GM18519 (cell line): ENCODE results near the gene TMEM125.

ENCODE experiments used
- ATAC-seq: cut with Tn5 transposase; IDR thresholded peaks from one replicate; pipeline ENCODE4 v1.9.1; 2021; ENCODE audit warnings: mild to moderate bottlenecking, moderate library complexity; ENCODE audit not compliant: unreplicated experiment, low FRiP score

The TMEM125 gene

GRCh38 chr1:43306688-43307457 lies 37.1 kb downstream of the TMEM125 start:
- no peak for ATAC-seq

GRCh38 chr1:43307458-43308158 lies 37.8 kb downstream of the TMEM125 start:
- no peak for ATAC-seq

GRCh38 chr1:43308635-43309404 lies 39.0 kb downstream of the TMEM125 start:
- no peak for ATAC-seq

- ATAC-seq: no peak
Measured at GRCh38 chr1:43309405-43310025, 39.7 kb downstream of the TMEM125 start.

GRCh38 chr1:43311521-43311920 lies 41.7 kb downstream of the TMEM125 start:
- ATAC-seq: no peak

GRCh38 chr1:43312212-43312623 lies 42.4 kb downstream of the TMEM125 start:
- no peak for ATAC-seq

GRCh38 chr1:43312663-43313515 lies 43.1 kb downstream of the TMEM125 start:
- no peak for ATAC-seq

GRCh38 chr1:43313771-43314170 lies 44.0 kb downstream of the TMEM125 start:
- ATAC-seq: no peak

- no peak for ATAC-seq
Measured at GRCh38 chr1:43314233-43314632, 44.5 kb downstream of the TMEM125 start.

GRCh38 chr1:43315481-43315880 lies 45.7 kb downstream of the TMEM125 start:
- ATAC-seq: no peak

GRCh38 chr1:43315963-43316737 lies 46.4 kb downstream of the TMEM125 start:
- no peak for ATAC-seq

- ATAC-seq: no peak
Measured at GRCh38 chr1:43316738-43317520, 47.1 kb downstream of the TMEM125 start.

GRCh38 chr1:43317817-43318471 lies 48.2 kb downstream of the TMEM125 start:
- no peak for ATAC-seq

- ATAC-seq: no peak
Measured at GRCh38 chr1:43318831-43319230, 49.0 kb downstream of the TMEM125 start.

GRCh38 chr1:43319288-43319687 lies 49.5 kb downstream of the TMEM125 start:
- ATAC-seq: no peak

- ATAC-seq: no peak
Measured at GRCh38 chr1:43319766-43320165, 50.0 kb downstream of the TMEM125 start.

- no peak for ATAC-seq
Measured at GRCh38 chr1:43321331-43321891, 51.6 kb downstream of the TMEM125 start.

GRCh38 chr1:43322506-43322905 lies 52.7 kb downstream of the TMEM125 start:
- no peak for ATAC-seq
